ENCODE measurements around the gene USF1.

- TF ChIP-seq, protein P1, sequence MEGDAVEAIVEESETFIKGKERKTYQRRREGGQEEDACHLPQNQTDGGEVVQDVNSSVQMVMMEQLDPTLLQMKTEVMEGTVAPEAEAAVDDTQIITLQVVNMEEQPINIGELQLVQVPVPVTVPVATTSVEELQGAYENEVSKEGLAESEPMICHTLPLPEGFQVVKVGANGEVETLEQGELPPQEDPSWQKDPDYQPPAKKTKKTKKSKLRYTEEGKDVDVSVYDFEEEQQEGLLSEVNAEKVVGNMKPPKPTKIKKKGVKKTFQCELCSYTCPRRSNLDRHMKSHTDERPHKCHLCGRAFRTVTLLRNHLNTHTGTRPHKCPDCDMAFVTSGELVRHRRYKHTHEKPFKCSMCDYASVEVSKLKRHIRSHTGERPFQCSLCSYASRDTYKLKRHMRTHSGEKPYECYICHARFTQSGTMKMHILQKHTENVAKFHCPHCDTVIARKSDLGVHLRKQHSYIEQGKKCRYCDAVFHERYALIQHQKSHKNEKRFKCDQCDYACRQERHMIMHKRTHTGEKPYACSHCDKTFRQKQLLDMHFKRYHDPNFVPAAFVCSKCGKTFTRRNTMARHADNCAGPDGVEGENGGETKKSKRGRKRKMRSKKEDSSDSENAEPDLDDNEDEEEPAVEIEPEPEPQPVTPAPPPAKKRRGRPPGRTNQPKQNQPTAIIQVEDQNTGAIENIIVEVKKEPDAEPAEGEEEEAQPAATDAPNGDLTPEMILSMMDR (IDR thresholded peaks at IDR 0.05) = no peak
- TF ChIP-seq POLR2A (IDR thresholded peaks at IDR 0.05) (peak in 1 of 4 donors; percentile 79), EP300 (IDR thresholded peaks at IDR 0.05) (peak; percentile 92 to 98 (median 96))
Observed at GRCh38 chr1:161013488-161014230, 32.1 kb downstream of the USF1 start.
